T47D (cell line): ENCODE data around the gene PKD2.
A peak's percentile ranks its signal among the peaks of the same experiment; 100 is the strongest.
"Not testable (repeated sequence)": the region's sequence is repeated elsewhere in the genome, so short reads cannot be mapped to it uniquely, and the experiment has no call there.

ENCODE experiments used
- DNase-seq, 2 experiments: peaks; one replicate each; pipeline versions ENCODE4 v3.0.0 to v3.0.0-alpha.2; 2011 to 2012; ENCODE audit warnings: low read depth in 1 of 2, low spot score in 1 of 2
- JUND ChIP-seq: IDR thresholded peaks from 2 replicates; pipeline ENCODE4 v1.6.1; 2012; ENCODE audit warnings: low read depth
- in situ Hi-C: cut with HindIII; loops from 2 replicates; pipeline ENCODE4 v1.10.0; 2016; ENCODE audit warnings: low sequenced_read_pairs, low pct_unique_long_range_greater_than_20kb

Gene PKD2

DNA sequence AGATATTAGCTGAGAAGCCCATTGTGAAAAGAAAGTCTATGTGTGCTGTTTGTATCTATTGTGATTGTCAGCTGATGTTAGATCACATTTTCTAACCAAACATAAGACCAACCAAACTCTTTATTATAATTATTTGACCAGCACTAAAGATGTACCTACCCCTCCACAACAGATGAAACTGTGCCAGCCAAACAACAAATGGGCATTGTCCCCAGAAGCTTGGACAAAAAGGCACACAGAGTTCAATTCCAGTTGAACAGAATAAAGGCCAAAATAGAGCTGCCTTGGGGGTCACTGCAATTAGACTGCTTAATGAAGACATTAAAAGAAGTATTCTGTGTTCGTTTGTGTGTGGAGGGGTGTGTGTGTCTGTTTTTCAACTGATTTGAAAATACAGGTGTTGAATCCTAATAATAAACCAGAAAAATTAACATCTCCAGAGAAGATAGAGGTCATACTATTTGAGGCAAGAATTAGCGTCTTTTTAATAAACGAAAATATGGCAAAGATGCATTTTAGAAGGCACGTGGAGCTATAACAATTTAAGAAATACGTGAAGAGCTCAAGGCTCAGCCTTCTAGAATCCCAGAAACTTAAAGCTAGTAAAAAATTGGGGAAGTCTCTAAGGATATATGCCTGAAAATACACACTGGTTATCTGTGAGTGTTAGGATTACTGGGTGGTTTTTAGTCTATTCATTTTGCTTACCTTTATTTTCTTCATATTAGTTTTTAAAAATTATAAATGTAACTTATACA lies 29.7 kb upstream of the PKD2 start:
- TF ChIP-seq JUND: no peak
- no peak for DNase-seq
- in situ Hi-C loops: no loop called here

DNA sequence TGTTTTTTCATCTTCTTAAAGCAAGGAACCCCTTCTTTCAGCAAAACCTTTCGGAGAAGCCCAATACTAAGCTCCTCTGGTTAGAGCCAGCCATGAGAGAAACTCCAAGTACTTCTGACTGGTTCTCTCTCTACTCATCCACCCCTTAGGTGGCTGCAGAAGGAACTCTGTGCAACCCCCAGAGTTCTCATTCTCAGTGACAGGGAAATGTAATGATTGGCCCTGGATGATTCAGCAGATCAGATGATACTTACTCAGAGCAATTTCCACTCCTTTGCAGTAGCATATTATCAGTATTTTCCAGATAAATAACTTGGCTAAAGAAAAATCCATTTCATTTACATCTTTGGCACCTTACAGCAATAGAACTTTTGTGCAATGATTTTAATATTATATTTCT lies 28.8 kb upstream of the PKD2 start:
- in situ Hi-C loops: no loop called here
- DNase-seq: no peak
- no peak for TF ChIP-seq JUND

DNA sequence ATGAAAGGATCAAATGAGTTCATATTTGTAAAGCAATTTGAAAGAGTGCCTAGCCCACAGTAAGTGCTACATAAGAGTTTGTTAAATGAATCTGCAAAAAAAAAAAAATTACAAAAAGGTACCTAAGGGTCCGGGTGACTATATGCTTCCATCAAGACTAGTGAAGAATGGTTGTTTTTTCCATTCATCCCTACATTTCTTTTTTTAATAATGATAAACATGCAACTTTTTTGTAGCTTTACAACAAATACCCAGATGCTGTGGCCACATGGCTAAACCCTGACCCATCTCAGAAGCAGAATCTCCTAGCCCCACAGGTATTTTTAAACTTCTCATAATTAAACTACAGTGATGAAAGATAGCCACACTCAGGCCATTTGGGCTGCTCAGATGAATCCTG lies 27.6 kb upstream of the PKD2 start:
- TF ChIP-seq JUND: no peak
- in situ Hi-C loops: no loop called here
- no peak for DNase-seq

DNA sequence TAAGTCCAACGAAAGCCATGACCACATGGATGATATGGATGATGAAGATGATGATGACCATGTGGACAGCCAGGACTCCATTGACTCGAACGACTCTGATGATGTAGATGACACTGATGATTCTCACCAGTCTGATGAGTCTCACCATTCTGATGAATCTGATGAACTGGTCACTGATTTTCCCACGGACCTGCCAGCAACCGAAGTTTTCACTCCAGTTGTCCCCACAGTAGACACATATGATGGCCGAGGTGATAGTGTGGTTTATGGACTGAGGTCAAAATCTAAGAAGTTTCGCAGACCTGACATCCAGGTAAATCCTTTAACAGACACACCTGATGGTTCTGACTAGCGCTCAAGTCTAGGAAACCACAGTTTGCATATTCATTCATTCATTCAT lies 25.9 kb upstream of the PKD2 start:
- DNase-seq: no peak
- no peak for TF ChIP-seq JUND
- in situ Hi-C loops: no loop called here

DNA sequence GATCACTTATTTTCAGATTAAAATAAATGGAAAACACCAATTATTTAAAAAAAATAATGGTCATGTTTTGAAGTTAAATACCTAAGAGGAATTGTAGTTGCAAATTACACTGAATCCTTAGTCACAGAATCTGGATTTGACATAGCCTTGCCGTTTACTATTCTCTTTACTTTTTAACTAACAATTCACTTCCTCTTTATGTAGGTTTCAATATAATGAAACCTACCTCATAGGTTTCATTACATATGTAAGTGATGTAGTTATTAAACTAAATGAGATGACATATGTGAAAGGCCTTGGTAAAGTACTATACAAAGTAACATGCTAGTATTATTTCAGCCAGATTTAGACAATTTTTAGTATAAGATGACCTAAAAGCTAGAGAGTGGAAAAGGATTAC lies 25.4 kb upstream of the PKD2 start:
- DNase-seq: no peak
- in situ Hi-C loops: no loop called here
- no peak for TF ChIP-seq JUND

DNA sequence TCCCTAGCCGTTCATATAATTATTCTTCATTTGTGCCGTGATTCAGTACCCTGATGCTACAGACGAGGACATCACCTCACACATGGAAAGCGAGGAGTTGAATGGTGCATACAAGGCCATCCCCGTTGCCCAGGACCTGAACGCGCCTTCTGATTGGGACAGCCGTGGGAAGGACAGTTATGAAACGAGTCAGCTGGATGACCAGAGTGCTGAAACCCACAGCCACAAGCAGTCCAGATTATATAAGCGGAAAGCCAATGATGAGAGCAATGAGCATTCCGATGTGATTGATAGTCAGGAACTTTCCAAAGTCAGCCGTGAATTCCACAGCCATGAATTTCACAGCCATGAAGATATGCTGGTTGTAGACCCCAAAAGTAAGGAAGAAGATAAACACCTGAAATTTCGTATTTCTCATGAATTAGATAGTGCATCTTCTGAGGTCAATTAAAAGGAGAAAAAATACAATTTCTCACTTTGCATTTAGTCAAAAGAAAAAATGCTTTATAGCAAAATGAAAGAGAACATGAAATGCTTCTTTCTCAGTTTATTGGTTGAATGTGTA lies 24.9 kb upstream of the PKD2 start:
- in situ Hi-C loops: no loop called here
- DNase-seq: no peak
- no peak for TF ChIP-seq JUND

DNA sequence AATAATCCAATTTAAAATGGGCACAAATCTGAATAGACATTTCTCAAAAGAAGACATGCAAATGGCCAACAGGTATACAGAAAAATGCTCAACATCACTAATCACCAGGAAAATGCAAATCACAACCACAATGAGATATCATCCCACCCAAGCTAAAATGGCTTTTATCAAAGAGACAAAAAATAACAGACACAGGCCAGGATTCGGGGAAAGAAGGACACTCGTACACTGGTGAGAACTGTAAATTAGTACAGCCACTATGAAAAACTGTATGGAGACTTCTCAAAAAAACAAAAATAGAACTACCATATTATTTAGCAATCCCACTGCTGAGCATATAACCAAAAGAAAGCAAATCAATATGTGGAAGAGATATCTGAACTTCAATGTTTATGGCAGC lies 23.4 kb upstream of the PKD2 start:
- in situ Hi-C loops: no loop called here
- no peak for DNase-seq
- TF ChIP-seq JUND: no peak

DNA sequence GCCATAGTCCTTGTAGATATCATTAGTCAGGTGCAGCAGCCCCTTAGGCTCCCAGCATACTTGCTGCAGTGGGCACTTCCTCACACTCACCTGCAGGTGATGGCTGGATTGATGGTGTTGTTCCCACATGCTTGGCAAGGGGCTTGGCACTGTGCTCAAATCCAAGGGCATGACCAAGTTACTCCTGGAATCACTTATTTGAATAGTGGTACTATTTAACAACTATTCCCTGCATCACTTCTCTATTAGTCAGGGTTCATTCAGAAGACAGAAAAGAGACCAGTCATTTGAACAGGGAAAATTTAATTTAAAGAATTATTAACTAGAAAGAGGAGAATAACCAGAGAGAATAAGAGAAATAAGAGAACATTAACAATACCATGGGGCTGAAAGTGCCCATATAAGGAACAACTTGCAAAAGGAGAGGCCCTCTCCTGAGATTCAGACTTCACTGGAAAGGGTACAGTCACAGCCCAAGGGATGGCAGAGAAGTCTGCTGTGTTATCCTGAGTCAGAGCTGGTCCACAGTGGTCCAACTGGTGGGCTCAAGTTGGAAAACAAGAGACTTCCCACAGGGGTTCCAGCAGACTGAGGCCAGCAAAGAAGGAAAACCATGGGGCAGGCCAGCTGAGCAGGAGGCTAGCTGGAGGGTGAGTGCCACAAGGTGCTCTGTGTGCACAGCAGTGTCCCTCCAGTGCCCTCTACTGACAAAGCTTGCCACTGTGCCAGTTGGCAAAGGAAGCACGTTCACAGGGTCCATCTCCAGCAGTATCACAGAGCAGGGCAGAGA lies 22.1 kb upstream of the PKD2 start:
- no peak for TF ChIP-seq JUND
- in situ Hi-C loops: no loop called here
- DNase-seq: peak; percentile 24 to 67

DNA sequence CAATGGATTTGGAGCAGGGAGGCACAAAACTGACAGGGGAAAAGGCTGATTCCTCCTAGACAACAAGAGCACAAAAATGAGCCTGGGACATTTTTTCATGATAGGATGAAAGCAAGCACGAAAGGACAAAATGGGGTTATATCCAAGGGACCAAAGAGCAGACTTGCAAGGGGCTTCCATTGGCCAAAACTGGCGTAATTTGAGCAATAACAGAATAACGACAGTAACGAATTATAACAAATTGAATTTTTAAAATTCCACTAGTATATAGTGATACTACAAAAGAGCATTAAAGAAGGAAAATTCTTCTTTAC lies 21.6 kb upstream of the PKD2 start:
- no peak for DNase-seq
- in situ Hi-C loops: no loop called here
- TF ChIP-seq JUND: no peak

DNA sequence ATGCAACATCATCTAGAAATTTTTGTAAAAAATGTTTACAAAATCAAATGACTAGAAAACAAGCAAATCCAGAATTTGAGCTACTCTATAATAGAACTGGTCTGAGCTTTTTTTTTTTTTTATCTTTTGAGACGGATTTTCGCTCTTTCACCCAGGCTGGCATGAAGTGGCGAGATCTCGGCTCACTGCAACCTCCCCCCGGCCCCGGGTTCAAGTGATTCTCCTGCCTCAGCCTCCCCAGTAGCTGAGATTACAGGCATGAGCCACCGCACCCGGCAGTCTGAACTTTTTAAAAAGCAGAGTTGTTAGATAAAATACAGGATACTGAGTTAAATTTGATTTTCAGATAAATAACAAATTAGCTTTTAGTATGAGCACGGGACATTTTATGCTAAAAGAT lies 20.9 kb upstream of the PKD2 start:
- in situ Hi-C loops: no loop called here
- no peak for TF ChIP-seq JUND
- no peak for DNase-seq

DNA sequence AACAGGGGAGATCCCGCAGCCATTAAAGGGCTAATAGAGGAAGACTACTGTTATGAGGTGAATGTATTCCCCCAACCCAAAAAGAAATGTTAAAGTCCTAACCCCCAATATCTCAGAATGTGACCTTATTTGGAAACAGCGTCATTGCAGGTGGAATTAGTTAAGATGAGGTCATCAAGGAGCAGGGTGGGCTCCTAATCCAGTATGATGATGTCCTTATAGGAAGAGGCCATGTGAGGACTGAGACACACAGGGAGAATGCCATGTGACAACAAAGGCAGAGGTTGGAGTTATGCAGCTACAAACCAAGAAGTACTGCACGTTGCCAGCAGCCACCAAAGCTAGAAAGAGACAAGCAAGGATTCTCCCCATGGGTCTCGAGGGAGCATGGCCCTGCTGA lies 17.7 kb upstream of the PKD2 start:
- TF ChIP-seq JUND: no peak
- in situ Hi-C loops: no loop called here
- no peak for DNase-seq

DNA sequence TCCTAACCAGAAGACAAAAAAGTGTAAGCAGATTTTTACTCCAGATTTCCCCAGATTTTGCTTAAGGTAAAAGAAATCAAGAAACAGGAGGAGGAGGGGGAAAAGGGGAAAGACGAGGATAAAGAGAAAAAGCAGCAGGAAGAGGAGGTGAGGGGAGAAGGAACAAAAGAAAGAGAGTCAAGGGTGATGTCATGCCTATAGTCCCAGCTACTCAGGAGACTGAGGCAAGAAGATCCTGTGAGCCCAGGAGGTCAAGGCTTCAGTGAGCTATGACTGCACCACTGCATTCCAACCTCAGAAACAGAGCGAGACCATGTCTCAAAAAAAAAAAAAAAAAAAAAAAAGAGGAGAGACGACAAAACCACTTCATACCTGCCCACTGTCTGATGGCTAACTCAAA lies 12.0 kb upstream of the PKD2 start:
- no peak for TF ChIP-seq JUND
- no peak for DNase-seq
- in situ Hi-C loops: no loop called here

DNA sequence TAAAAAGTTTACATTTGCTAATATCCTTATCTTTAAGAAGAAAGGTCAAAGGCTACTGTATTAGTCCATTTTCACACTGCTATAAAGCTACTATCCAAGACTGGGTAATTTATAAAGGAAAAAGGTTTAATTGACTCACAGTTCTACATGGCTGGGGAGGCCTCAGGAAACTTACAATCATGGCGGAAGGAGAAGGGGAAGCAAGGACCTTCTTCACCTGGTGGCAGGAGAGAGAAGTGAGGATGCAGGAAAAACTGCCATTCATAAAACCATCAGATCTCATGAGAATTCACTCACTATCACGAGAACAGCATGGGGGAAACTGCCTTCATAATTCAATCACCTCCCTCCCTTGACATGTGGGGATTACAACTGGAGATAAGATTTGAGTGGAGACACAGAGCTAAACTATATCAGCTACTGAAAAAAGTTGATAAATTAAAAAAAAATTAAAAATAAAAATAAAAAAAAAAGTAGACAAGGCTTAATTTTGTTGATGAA lies 8.2 kb upstream of the PKD2 start:
- in situ Hi-C loops, DNase-seq: not testable (repeated sequence)

DNA sequence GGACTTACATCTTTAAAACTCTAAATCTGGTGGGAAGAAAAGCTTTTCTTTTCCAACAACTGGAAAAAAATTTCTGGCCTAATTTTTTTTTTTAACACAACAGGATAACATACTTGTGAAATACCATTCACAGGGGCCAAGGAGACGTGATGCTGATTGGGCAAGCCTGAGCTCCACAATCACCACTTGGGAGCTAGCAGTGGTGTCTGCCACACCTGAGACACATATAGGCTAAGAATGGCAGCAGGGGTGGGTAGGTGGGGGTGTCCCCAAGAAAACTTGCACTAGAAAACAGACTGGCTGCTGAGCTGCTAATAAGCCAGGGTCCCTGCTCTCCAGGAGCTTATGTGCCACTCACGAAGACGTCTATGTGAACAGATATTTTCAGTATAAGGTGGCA lies 5.6 kb upstream of the PKD2 start:
- no peak for DNase-seq
- in situ Hi-C loops: no loop called here
- TF ChIP-seq JUND: no peak
